DOHH2 (cell line): ENCODE results near the gene KRTAP4-3.
"Not testable (repeated sequence)": the region's sequence is repeated elsewhere in the genome, so short reads cannot be mapped to it uniquely, and the experiment has no call there.

Experiments
- H3F3A ChIP-seq: fragments of 200-600 bp; sonication (generic), shearing (Covaris generic); 2 replicates; pipeline ENCODE4 v1.6.0; 2016; ENCODE audit warnings: antibody characterized with exemption, mild to moderate bottlenecking; ENCODE audit not compliant: control insufficient read depth, insufficient read depth
- H3K27ac ChIP-seq: fragments of 200-600 bp; sonication (generic); 2 replicates; pipeline ENCODE4 v1.5.1; 2014; ENCODE audit warnings: low read depth, mild to moderate bottlenecking, low read length, moderate library complexity
- H3K27me3 ChIP-seq: fragments of 200-600 bp; sonication (generic); 2 replicates; pipeline ENCODE4 v1.6.1; 2014; ENCODE audit warnings: mild to moderate bottlenecking, low read length, mixed read lengths; ENCODE audit not compliant: control insufficient read depth
- H3K36me3 ChIP-seq: fragments of 200-600 bp; sonication (generic); 2 replicates; pipeline ENCODE4 v1.6.1; 2014; ENCODE audit warnings: mild to moderate bottlenecking, low read length, moderate library complexity, mixed read lengths; ENCODE audit not compliant: control insufficient read depth
- H3K4me1 ChIP-seq: fragments of 200-600 bp; sonication (generic); 2 replicates; pipeline ENCODE4 v1.6.1; 2014; ENCODE audit warnings: mild to moderate bottlenecking, low read length, mixed read lengths; ENCODE audit not compliant: control insufficient read depth
- H3K4me2 ChIP-seq: fragments of 200-600 bp; sonication (generic); 2 replicates; pipeline ENCODE4 v1.6.0; 2014; ENCODE audit warnings: mild to moderate bottlenecking, low read length, moderate library complexity
- H3K4me3 ChIP-seq: fragments of 200-600 bp; sonication (generic); 2 replicates; pipeline ENCODE4 v1.5.1; 2014; ENCODE audit warnings: mild to moderate bottlenecking, low read length, mixed read lengths
- H3K79me2 ChIP-seq: fragments of 200-600 bp; sonication (generic); 2 replicates; pipeline ENCODE4 v1.6.1; 2014; ENCODE audit warnings: mild to moderate bottlenecking, low read length, mixed read lengths; ENCODE audit not compliant: control insufficient read depth
- H3K9me2 ChIP-seq: fragments of 200-600 bp; sonication (generic); replicated peaks from 2 replicates; pipeline ENCODE4 v1.6.1; 2014; ENCODE audit warnings: mild to moderate bottlenecking, low read length, mixed read lengths; ENCODE audit not compliant: control insufficient read depth
- H3K9me3 ChIP-seq: fragments of 200-600 bp; sonication (generic); 2 replicates; pipeline ENCODE4 v1.6.1; 2014; ENCODE audit warnings: antibody characterized with exemption, low read length, mixed read lengths; ENCODE audit not compliant: control insufficient read depth, insufficient read depth
- H4K20me1 ChIP-seq: fragments of 200-600 bp; sonication (generic); 2 replicates; pipeline ENCODE4 v1.6.0; 2014; ENCODE audit warnings: low read depth, mild to moderate bottlenecking, antibody characterized with exemption, low read length, moderate library complexity; ENCODE audit not compliant: control insufficient read depth, insufficient read depth
- CTCF ChIP-seq: fragments of 200-600 bp; sonication (generic); IDR thresholded peaks from one replicate; pipeline ENCODE4 v1.5.1; 2014; ENCODE audit warnings: antibody characterized with exemption, mild to moderate bottlenecking, low read depth, low read length; ENCODE audit not compliant: poor library complexity, severe bottlenecking
- EZH2phosphoT487 ChIP-seq: fragments of 200-600 bp; sonication (generic); IDR thresholded peaks from 2 replicates; pipeline ENCODE4 v1.6.1; 2017; ENCODE audit warnings: borderline replicate concordance, mild to moderate bottlenecking, antibody characterized with exemption, low read length, moderate library complexity, mixed read lengths

KRTAP4-3 gene

GRCh38 chr17:41190328-41190727, 22.3 kb upstream of the KRTAP4-3 start:
- Histone ChIP-seq H3K4me1 (no peaks in the 10 kb centered on the region), H3K9me2 (no peaks in the 10 kb centered on the region), H4K20me1 (no peaks in the 10 kb centered on the region), H3K36me3 (no peaks in the 10 kb centered on the region), H3K4me2 (no peak overlapping the region), H3K9me3 (no peaks in the 10 kb centered on the region), H3K27me3 (peaks cover 4% of the 10 kb centered on the region; the same call in 1 of the 2 replicates), H3K4me3 (no peak overlapping the region), H3F3A (no peaks in the 10 kb centered on the region), H3K27ac (no peak overlapping the region), H3K79me2 (no peaks in the 10 kb centered on the region)
- TF ChIP-seq EZH2phosphoT487 (no peak), CTCF (no peak)

GRCh38 chr17:41189837-41190318, 21.9 kb upstream of the KRTAP4-3 start, which contains the start of gene KRTAP9-1:
TSS of gene KRTAP9-1 (plus strand) at chr17:41189887. CDS start at chr17:41189887, 0 bp downstream.
- H3K36me3 ChIP-seq, H3K27me3 ChIP-seq, H3F3A ChIP-seq, H3K9me2 ChIP-seq, H3K27ac ChIP-seq, H3K9me3 ChIP-seq, H4K20me1 ChIP-seq, H3K4me2 ChIP-seq, H3K79me2 ChIP-seq, H3K4me1 ChIP-seq, H3K4me3 ChIP-seq: not testable (repeated sequence)

GRCh38 chr17:41186872-41187271, 18.9 kb upstream of the KRTAP4-3 start:
- no peaks in the 10 kb centered on the region for H3K4me1 ChIP-seq
- no peaks in the 10 kb centered on the region for H3K79me2 ChIP-seq
- no peaks in the 10 kb centered on the region for H3F3A ChIP-seq
- H3K36me3 ChIP-seq, result no peaks in the 10 kb centered on the region
- H3K27me3 ChIP-seq, result peaks cover 4% of the 10 kb centered on the region; the same call in 1 of the 2 replicates
- H3K27ac ChIP-seq, result no peak overlapping the region
- no peak for TF ChIP-seq CTCF
- no peak for TF ChIP-seq EZH2phosphoT487
- H3K4me3 ChIP-seq, result no peak overlapping the region
- H3K9me3 ChIP-seq, result no peaks in the 10 kb centered on the region
- H3K9me2 ChIP-seq, result no peaks in the 10 kb centered on the region
- no peaks in the 10 kb centered on the region for H4K20me1 ChIP-seq
- no peak overlapping the region for H3K4me2 ChIP-seq

GRCh38 chr17:41185001-41185400, 17.0 kb upstream of the KRTAP4-3 start:
- Histone ChIP-seq H4K20me1 (no peaks in the 10 kb centered on the region), H3K4me3 (no peak overlapping the region), H3K36me3 (no peaks in the 10 kb centered on the region), H3K27me3 (peaks cover 4% of the 10 kb centered on the region; the same call in 1 of the 2 replicates), H3K4me1 (no peaks in the 10 kb centered on the region), H3K4me2 (no peak overlapping the region), H3F3A (no peaks in the 10 kb centered on the region), H3K27ac (no peak overlapping the region), H3K9me2 (no peaks in the 10 kb centered on the region), H3K9me3 (no peaks in the 10 kb centered on the region), H3K79me2 (no peaks in the 10 kb centered on the region)
- TF ChIP-seq CTCF (no peak), EZH2phosphoT487 (no peak)
